ENCODE measurements around the gene SLC39A11. TPM values are rescaled to one million over a fixed set of nuclear protein-coding genes. Genes with fewer than 3 reads are reported as not detected.
"Not testable (repeated sequence)": the region's sequence is repeated elsewhere in the genome, so short reads cannot be mapped to it uniquely, and the experiment has no call there.

The SLC39A11 gene
- total RNA-seq, 1 experiment from 2014 or later: 56.1 TPM

GRCh38 chr17:72710202-72710601 is 382.3 kb downstream of the SLC39A11 start:
- CTCF ChIA-PET: no interaction called here
- in situ Hi-C loops (cut with HindIII; ENCODE audit: low pct_unique_long_range_greater_than_20kb, low sequenced_read_pairs) (no loop called here), intact Hi-C loops (cut with micrococcal nuclease; ENCODE audit: unreplicated experiment) (loop anchor here (10.0 kb wide), 1 partner anchor 115 kb away; no protein-coding TSS in a partner anchor)
- TF ChIP-seq REST (IDR thresholded peaks at IDR 0.05; ENCODE audit: insufficient read depth in 1 of 2, low read depth in 2 of 2, low read length in 1 of 2) (no peak), CTCF (IDR thresholded peaks at IDR 0.05) (no peak), POLR2AphosphoS5 (IDR thresholded peaks at IDR 0.05; ENCODE audit: low read depth, low read length) (no peak), TCF7L2 (IDR thresholded peaks at IDR 0.05; ENCODE audit: low read depth, low read length) (no peak), SIN3A (IDR thresholded peaks at IDR 0.05; ENCODE audit: borderline replicate concordance, insufficient read depth, low read depth, low read length) (no peak)
- no peak for DNase-seq (ENCODE audit: low read depth, low spot score)
- Histone ChIP-seq H3K9me3 (ENCODE audit: control insufficient read depth, insufficient read depth, low read depth, low read length) (peaks cover 18% of the 10 kb centered on the region; the same call in 1 of the 2 replicates), H3K4me1 (ENCODE audit: control insufficient read depth, insufficient read depth, low read length) (peaks cover 20% of the 10 kb centered on the region), H3K4me3 (ENCODE audit: low read depth in 2 of 2, low read length in 2 of 2) (no peak overlapping the region), H3K27me3 (ENCODE audit: control insufficient read depth, insufficient read depth, low read length) (no peaks in the 10 kb centered on the region), H3K36me3 (ENCODE audit: control insufficient read depth, insufficient read depth, low read length) (no peaks in the 10 kb centered on the region), H3K27ac (ENCODE audit: low read length) (peak overlapping the region; percentile 80)
- no peak for ATAC-seq
- BruUV-seq (replicated peaks): no TSS peak
- POLR2A ChIA-PET: no interaction called here

GRCh38 chr17:72708682-72709081 is 383.8 kb downstream of the SLC39A11 start:
- BruUV-seq (replicated peaks); POLR2A ChIA-PET; CTCF ChIA-PET; in situ Hi-C loops (cut with HindIII; ENCODE audit: low pct_unique_long_range_greater_than_20kb, low sequenced_read_pairs); intact Hi-C loops (cut with micrococcal nuclease; ENCODE audit: unreplicated experiment); H3K4me3 ChIP-seq (ENCODE audit: low read depth in 2 of 2, low read length in 2 of 2); H3K27me3 ChIP-seq (ENCODE audit: control insufficient read depth, insufficient read depth, low read length); H3K4me1 ChIP-seq (ENCODE audit: control insufficient read depth, insufficient read depth, low read length); ATAC-seq; H3K36me3 ChIP-seq (ENCODE audit: control insufficient read depth, insufficient read depth, low read length); DNase-seq (ENCODE audit: low read depth, low spot score): not testable (repeated sequence)
- Histone ChIP-seq H3K27ac (ENCODE audit: low read length) (peak overlapping the region; percentile 77; the same call in 1 of the 2 replicates), H3K9me3 (ENCODE audit: control insufficient read depth, insufficient read depth, low read depth, low read length) (peaks cover 18% of the 10 kb centered on the region; the same call in 1 of the 2 replicates)

- intact Hi-C loops (cut with micrococcal nuclease; ENCODE audit: unreplicated experiment): no loop called here
- H3K36me3 ChIP-seq (ENCODE audit: control insufficient read depth, insufficient read depth, low read length): no peaks in the 10 kb centered on the region
- ATAC-seq: no peak
- no TSS peak for BruUV-seq (replicated peaks)
- no peaks in the 10 kb centered on the region for H3K27me3 ChIP-seq (ENCODE audit: control insufficient read depth, insufficient read depth, low read length)
- peaks cover 18% of the 10 kb centered on the region; the same call in 1 of the 2 replicates for H3K9me3 ChIP-seq (ENCODE audit: control insufficient read depth, insufficient read depth, low read depth, low read length)
- in situ Hi-C loops (cut with HindIII; ENCODE audit: low pct_unique_long_range_greater_than_20kb, low sequenced_read_pairs): no loop called here
- peak overlapping the region; percentile 77 for H3K27ac ChIP-seq (ENCODE audit: low read length)
- H3K4me1 ChIP-seq (ENCODE audit: control insufficient read depth, insufficient read depth, low read length): peaks cover 17% of the 10 kb centered on the region
- no peak overlapping the region for H3K4me3 ChIP-seq (ENCODE audit: low read depth in 2 of 2, low read length in 2 of 2)
- no peak for TF ChIP-seq CTCF (IDR thresholded peaks at IDR 0.05)
- TF ChIP-seq POLR2AphosphoS5 (IDR thresholded peaks at IDR 0.05; ENCODE audit: low read depth, low read length): no peak
- no peak for TF ChIP-seq REST (IDR thresholded peaks at IDR 0.05; ENCODE audit: insufficient read depth in 1 of 2, low read depth in 2 of 2, low read length in 1 of 2)
- TF ChIP-seq TCF7L2 (IDR thresholded peaks at IDR 0.05; ENCODE audit: low read depth, low read length): no peak
- TF ChIP-seq SIN3A (IDR thresholded peaks at IDR 0.05; ENCODE audit: borderline replicate concordance, insufficient read depth, low read depth, low read length): no peak
- ChIA-PET POLR2A (no interaction called here), CTCF (no interaction called here)
- DNase-seq (ENCODE audit: low read depth, low spot score): no peak
These were observed 384.6 kb downstream of the SLC39A11 start for GRCh38 chr17:72707881-72708280.

All from Panc1 (cell line).